NCI-H2171 treated with DMSO at 0.1 percent for 48 hours (cell line): ENCODE measurements around the gene DTD1.

Experiments
- DNase-seq: peaks from one replicate; lab custom pipeline; 2025; lab: John Stamatoyannopoulos, UW

The DTD1 gene

GRCh38 chr20:18663932-18664331 lies 76.1 kb downstream of the DTD1 start:
- DNase-seq: no peak

- peak; percentile 68 for DNase-seq
Observed at GRCh38 chr20:18665135-18665534, 77.3 kb downstream of the DTD1 start.

GRCh38 chr20:18666803-18667415 lies 79.1 kb downstream of the DTD1 start:
- DNase-seq: peak; percentile 100

- DNase-seq: no peak
Observed at GRCh38 chr20:18669241-18670019, 81.6 kb downstream of the DTD1 start.

- DNase-seq: no peak
Observed at GRCh38 chr20:18671203-18671710, 83.4 kb downstream of the DTD1 start.

GRCh38 chr20:18672834-18673233 lies 85.0 kb downstream of the DTD1 start:
- DNase-seq: peak; percentile 98

- peak; percentile 64 for DNase-seq
Observed at GRCh38 chr20:18676396-18676795, 88.5 kb downstream of the DTD1 start.

GRCh38 chr20:18677126-18677525 lies 89.3 kb downstream of the DTD1 start:
- DNase-seq: peak; percentile 19

GRCh38 chr20:18678549-18679419 lies 90.9 kb downstream of the DTD1 start:
- DNase-seq: peak; percentile 52

- no peak for DNase-seq
Observed at GRCh38 chr20:18683839-18684238, 96.0 kb downstream of the DTD1 start.

GRCh38 chr20:18684775-18685174 lies 96.9 kb downstream of the DTD1 start:
- DNase-seq: peak; percentile 40

- DNase-seq: no peak
Observed at GRCh38 chr20:18685406-18685805, 97.6 kb downstream of the DTD1 start.

- no peak for DNase-seq
Observed at GRCh38 chr20:18686696-18687095, 98.8 kb downstream of the DTD1 start.

- no peak for DNase-seq
Observed at GRCh38 chr20:18688676-18689075, 100.8 kb downstream of the DTD1 start.

- no peak for DNase-seq
Observed at GRCh38 chr20:18689557-18689956, 101.7 kb downstream of the DTD1 start.

GRCh38 chr20:18692447-18692846 lies 104.6 kb downstream of the DTD1 start:
- peak; percentile 27 for DNase-seq

- DNase-seq: peak; percentile 100
Observed at GRCh38 chr20:18694071-18694470, 106.2 kb downstream of the DTD1 start.

GRCh38 chr20:18695175-18695574 lies 107.3 kb downstream of the DTD1 start:
- DNase-seq: no peak

GRCh38 chr20:18698735-18699380 lies 111.0 kb downstream of the DTD1 start:
- DNase-seq: no peak

- DNase-seq: no peak
Observed at GRCh38 chr20:18701969-18702368, 114.1 kb downstream of the DTD1 start.

GRCh38 chr20:18702736-18703135 lies 114.9 kb downstream of the DTD1 start:
- DNase-seq: no peak

- no peak for DNase-seq
Observed at GRCh38 chr20:18705490-18705889, 117.6 kb downstream of the DTD1 start.
